GM21737 (cell line): ENCODE data around the gene KDELR3.

ENCODE experiments used
- ATAC-seq: cut with Tn5 transposase; IDR thresholded peaks from one replicate; pipeline ENCODE4 v1.9.1; 2021; ENCODE audit warnings: mild to moderate bottlenecking, moderate library complexity; ENCODE audit not compliant: unreplicated experiment

KDELR3 gene

DNA sequence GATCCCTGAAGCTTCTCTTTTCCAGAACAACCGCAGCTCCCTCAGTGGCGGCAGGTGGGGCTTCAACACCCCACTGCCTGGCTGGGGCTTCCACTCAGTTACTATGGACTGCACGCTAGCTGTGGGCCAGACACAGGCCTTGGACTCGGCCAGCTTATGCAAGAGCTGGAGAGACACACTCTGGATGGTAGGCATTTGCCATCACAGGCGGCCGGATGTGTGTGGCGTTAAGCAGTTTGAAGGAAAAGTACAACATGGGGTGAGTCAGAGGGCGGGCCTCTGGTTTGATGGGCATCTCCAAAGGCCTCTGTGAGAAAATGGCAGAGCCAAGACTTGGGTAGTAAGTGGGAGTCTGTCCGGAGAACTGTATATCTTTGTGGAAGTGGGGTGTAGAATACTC is 30.5 kb upstream of the KDELR3 start:
- no peak for ATAC-seq

DNA sequence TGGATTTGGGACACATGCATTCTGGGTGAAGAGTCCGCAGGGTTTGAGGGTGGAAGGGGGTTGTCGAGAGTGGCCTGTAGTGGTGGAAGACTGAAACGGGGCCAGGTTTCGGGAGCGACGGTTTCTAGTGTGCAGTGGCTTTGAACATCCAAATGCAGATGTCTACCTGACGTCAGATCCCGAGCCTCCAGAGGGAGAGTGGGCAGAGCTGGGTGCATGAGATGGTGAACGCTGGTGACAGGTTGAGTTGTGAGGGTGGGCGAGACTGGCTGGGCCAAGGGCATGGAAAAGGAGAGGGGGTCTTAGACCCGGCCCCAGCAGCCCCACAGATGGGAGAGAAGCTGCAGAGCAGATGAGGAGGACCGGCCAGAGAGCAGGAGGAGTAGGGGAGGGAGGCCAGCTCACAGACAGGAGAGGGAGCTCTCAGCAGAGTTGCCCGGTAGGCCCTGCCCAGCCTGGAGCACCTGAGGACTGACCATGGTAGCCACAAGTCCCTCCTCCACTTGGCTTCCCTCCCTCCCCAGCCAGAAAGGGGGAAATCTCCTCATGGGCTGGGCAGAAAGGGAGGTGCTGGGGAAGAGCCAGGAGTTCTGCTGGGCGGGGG is 27.0 kb upstream of the KDELR3 start:
- ATAC-seq = no peak

DNA sequence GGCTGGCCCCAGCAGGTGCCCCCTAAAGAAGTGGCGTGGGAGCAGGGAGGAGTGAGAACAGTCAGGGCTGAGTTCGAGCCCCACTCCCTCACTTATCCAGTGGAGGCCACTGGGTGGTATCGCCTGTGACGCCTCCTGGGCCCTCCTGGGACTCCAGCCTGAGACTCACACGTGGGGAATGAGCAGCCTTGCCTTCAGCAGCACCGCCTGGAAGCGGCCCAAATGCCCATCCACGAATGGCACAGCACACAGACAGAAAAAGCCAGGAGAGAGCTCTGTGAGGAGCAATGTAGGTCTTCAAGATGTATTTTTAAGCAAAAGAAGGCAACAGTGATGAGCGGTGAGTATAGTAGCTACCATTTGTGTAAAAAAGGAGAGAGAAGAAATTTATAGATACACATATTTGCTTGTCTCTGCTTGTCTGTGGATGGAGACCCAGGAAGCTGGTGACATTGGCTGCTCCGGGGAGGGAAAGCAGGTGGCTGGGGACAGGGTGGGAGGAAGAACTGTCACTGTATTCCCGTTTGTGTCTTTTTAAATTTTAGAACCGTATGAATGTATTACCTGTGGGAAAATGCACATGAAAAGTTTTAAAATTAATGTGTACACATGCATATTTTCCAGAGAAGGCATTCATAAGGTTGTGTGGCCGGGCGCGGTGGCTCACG is 26.1 kb upstream of the KDELR3 start:
- no peak for ATAC-seq

DNA sequence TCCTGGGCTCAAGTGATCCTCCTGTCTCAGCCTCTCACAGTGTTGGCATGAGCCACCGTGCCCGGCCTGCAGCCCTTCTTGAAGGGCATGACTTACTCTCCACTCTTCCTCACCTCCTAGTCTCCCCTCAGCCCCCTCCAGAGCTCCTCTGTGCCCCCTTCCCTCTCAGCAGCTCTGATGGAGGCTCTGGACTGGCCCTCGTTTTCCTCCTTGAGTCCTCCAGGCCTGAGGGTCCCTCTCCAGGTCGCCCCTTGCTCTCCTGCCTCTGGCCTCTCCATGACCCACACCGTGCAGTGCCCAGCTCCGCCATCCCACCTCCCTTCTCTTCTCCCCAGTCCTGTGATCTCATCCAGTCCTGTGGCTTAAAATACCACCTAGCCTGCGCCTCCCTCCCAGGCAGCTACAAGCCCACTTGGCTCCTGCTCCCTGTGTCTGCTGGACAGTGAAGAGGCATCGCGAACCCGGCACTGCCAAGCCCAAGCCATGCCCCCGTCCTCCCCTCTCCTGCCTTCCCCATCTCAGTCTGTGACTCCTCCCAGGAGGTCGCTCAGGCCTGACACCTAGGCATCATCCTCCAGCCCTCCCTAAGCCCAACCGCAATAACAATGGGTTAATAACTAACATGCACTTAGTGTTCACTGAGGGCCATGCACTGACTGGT is 24.8 kb upstream of the KDELR3 start:
- ATAC-seq = no peak

DNA sequence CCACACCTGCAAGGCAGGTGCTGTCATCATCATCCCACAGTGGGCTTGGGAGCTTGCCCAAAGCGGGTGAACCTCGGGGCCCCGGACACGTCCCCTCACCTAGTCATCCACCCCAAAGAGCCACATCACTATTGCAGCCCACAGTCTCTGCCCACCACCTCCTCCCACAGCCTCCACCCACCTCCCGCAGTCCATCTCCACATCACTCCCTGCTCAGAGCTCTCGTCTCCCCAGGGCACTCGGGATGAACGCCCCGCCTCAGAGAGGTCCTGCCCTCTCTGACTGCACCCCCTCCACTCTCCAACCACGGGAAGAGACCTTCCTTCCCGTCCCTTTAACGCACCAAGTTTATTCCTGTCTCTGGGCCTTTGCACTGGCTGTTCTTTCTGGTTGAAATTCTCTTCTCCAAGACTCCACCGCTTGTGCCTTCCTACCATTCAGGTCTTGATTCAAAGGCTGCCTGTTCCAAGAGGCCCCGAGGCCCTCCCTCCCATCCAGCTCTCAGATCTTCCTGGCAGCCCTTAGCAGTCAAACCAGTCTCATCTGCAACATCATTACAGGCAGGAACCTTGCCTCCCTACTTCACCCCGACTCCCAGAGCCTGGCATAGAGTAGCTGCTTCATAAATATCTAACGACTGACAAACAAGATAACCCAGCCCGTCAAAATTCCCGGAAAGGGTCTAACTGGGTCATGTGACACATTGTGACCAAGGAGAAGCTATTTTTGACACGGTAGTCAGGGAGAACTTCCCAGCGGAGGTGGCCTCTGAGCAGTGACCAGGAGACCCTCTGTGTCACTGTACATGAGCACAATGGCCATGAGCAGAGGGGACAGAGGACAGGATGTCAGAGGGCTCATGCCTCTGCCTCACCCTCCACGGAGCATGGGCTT is 24.0 kb upstream of the KDELR3 start:
- no peak for ATAC-seq

DNA sequence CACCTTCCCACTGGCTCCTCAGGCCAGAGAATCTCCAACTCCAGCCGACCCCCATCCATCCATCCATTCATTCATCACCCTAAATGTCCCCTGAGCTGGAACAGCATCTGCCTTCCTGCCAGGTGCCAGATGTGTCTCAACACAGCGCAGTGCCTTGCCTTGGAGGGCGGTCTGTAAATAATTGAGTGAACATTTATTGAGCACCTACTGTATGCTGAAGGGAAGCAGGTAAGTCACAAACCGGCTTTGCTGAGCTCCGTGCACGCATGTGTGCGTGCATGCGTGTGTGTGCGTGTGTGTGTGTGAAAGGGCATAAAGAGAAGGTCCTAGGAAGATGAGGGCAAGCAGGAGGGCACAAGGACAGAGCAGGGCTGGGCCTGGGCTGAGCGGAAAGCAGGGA is 23.1 kb upstream of the KDELR3 start:
- no peak for ATAC-seq

DNA sequence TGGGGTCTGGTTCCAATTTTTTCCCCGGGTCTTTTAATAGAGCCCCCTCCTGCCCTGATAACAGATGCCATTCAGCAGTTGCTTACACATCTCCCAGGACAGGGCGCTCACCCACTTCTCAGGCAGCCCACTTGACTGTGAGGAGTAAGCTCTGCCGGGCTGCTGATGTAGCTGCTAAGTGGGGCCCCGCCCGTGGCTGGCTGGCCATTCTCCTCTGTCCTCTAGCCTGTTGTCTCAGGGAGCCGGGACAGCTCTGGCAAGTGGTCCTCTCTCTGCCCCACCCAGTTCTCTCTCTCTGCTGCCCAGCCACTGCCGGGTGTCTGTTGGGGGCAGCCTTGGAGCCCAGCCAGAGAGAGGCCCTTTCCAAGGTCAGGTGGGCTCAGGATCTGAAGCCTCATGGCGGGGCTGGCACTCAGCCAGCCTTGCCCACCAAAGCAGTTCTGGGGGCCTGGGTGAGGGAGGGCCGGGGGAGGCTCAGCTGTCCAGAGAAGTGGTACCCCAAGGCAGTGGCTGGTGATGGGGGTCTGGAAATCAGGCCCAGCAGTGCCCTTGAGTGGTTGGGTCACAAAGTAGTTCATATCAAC is 21.8 kb upstream of the KDELR3 start:
- no peak for ATAC-seq

DNA sequence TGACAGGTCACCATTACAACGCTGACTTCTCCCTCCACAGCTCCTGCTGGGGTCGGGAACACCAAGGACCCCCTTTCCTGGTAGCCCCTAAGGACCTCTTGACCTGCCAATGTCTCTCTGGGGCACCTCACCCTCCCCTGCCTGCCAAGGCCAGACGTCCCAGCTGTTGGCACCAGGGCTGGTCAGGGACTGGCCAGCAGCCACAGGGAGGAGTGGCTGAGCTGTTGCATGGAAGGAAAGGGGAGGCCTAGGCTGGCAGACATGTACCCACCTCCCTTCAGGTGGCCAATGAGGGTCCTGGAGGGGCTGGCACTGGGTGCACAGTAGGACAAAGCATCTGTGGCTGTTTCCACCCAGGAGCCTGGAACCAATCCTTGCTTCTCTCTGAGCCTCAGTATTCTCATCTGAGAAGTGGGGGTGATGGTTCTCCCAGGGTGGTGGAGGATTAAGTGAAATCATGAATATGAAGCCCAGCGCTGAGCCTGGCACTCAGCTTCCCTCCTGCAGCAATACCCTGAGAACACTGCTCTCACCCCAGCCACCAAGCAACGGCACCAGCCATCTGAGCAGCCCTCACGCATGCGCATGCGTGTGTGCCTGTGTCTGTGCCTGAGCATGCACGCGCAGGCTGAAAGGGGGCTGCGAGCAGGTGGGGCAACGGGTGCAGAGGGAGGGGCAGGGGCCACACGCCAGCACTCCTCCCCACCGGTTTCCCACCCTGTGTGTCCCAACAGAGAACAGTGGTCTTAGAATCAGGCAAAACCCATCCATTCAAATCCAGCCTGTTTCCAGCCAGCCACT is 18.8 kb upstream of the KDELR3 start:
- no peak for ATAC-seq

DNA sequence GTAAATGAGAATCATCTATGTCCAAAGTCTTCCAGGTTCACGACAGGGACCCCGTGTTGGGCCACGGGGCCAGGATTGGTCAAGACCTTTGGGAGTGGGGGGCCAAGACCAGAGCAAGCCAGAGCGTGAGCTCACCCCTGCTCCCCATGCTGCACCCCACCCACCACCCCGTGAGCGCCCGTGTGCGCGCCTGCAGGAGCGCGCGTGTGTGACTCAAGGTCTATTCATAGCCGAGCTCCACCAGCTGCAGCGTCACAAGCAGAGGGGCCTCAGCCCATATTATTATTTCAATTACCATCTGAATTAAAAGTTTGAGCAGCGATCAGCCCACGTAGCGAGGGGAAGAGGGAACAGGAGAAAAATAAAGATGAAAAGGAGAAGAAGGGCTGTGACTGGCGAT is 18.1 kb upstream of the KDELR3 start:
- no peak for ATAC-seq

DNA sequence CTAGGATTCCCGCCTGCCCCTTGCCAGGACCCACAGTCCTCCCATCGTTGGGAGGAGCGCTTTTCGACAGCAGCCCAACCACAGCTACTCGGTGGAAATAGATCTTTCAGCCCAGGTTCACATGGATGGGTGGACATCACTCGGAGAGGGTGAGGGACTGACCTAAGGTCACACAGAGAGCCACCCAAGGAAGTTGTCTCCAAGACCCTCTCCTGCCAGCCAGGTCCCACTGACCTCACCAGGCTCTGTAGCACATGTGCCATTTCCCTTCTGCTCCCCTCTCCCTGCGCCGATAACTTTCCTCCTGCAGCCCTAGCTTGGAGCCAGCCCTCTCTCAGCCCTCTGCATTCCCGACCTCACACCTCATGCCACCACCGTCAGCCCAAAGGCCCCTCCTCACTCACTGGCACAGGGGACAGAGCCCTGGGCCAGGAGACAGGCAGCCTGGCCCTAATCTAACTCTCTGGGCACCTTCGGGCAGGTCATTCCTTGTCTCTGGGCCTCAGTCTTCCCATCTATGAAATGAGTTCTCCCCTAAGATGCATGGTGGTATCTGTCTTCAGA is 17.6 kb upstream of the KDELR3 start:
- no peak for ATAC-seq

DNA sequence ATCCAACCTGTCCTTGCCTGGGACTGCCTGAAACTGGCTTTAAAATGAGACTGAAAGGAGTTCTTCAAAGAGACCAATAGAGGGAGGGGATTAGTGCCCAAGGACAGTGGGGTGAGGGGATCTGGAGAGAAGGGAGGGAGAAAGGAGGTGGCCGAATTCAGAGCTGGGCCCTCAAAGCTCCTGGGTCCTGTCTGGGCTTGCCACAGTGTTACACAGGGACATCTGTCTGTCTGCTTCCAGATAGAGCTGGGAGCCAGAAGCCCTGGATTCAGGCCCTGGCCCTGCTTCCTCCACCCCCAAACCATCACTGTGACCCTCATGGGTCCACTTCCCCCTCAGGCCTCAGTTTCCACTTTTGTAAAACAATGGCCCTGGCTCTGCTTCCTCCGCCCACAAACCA is 16.5 kb upstream of the KDELR3 start:
- no peak for ATAC-seq

DNA sequence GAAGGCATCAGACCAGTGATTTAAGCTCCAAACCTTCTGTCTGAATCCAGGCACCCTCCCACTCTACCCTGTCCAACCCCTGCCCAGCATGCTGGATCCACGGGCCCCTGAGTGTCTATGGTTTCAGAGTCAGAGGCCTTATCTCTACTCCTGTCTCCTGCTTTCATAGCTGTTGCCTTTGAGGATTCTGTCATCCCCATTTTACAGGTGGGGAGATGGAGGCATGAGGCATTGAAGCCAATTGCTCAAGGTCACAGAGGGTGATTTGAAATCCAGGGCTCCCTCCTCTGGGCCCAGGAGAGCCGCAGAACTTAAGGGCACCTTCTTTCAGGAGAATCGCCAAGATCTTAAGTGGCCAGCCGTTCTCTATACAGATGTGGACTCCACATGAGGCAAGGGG is 16.0 kb upstream of the KDELR3 start:
- ATAC-seq = no peak

DNA sequence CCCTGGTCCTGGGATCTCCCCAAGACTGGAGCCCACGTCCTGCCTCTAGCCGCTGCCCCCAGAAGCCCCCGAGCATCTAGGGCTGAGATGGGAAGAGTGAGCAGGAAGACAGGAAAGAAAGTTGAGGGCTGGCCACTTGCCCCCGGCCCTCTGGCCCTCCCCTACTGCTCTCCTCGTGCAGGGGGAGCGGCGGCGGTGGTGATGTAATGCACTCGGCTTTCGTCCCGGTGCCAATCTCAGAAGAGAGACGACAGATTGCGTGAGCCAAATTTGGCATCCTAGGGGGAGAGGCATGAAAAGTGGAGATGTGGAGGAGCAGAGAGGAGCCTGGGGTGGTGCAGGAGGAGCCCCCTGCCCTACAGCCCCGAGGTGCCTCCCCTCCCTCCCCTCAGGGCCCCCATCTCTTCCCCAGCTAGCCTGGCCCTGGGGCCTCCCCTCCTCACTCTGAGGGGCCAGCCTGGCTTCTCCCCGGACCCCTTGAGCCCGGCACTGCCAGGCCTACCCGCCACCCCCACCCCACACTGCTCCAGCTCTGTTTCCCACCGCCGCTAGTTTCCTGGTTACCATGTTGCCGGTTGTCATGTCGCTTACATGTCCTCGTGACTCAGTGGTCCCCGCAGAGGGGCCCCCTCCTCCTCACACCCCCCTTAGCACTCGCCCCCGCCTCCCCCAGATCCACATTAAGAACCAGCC is 15.4 kb upstream of the KDELR3 start:
- ATAC-seq = no peak

DNA sequence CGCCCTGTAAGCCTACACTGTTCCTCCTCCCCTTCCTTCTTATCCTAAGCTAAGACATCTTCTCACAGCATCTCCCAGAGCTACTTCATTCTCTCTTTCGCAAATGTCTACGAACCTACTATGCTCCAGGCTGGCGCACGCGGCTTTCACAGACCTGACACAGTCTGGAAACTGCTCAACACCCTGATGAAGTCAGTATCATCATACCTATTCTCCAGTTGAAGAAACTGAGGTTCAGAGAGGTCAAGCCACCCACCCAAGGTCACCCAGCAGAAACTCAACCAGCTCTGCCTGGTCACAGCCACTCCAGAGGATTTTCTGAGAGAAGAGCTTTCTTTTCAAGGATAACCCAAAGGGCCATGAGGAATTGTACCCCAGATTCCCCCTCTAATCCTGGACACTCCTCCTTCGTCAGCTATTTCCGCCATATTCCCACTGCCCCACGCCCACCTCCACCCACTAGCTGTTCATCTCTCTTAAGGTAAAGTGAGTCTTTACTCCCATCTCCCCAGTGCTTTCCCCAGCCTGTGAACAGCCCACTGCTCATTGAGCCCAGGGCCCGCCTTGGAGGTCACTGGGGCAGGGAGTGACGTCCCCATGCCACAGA is 14.7 kb upstream of the KDELR3 start:
- no peak for ATAC-seq

DNA sequence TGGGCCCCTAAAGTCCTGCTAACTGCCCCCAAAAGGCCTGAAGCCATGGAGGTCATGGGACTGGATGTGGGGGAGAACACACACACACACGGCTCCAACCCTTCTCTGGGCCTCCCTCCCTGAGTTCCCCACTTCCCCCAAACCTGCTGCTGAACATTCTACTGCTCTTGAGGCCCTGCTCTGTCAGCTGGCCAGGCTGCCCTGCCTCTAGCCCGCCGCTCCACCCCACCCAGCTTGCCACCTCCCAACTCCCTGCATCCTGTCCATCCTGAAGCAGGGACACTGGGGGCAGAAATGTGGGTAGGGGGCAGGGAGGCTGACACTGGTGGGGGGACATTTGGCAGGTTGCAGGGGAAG is 13.9 kb upstream of the KDELR3 start:
- ATAC-seq = no peak

DNA sequence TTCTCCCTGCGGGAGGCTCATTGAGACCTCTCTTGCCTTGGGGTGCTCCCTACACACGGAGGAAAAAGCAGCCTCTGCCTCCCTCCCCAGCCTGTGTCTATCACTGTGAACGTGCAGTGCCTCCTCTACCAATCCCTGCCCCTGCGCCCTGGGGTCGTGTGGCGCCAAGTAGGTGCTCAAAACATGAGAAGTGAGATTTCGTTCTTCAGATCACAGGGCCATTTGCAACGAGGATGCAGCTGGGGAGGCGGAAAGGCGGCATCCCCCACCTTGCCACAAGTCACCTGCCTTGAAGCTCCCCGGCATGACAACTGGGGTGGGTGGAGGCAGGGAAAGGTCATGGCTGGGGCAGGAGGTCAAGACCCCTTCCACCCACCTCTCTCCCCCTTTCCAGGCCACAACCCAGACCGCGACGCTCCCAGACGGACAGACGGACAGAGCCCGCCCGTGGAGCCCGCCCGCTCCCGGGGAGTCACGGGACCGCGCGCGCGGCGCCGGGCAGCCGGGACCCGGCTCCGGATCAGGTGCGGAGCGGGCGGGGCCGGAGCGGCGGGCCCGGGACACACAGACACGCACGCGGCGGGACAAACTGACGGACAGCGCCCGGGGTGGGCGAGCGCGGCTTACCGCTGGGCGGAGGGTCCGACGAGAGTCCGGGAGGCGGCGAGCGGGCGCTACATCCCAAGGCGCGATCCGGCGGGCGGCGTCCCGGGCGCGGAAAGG is 13.4 kb upstream of the KDELR3 start:
- no peak for ATAC-seq

DNA sequence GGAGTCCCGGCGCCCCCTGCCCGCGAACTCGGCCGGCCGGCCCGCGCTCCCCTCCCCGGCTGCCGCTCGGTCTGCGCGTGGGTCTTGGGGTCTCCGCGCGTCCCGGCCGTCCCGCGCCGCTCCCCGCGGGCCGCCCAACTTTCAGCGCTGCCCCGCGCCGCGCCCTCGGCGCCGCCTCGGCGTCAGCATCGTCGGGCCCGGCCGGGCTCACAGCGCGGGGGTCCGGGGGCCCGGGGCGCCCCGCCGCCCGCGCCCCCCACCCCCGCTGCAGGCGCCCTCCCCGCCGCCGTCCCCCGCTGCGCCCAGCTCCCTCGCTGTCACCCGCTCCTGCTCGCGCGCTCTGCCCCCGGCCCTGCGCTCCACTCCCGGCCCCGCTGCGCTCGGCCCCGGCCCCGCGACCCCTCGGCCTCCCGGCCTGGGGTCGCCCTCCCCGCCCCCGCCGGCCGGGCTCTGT is 12.8 kb upstream of the KDELR3 start, which contains the start of gene KCNJ4:
TSS of gene KCNJ4 (minus strand) at position 124 of the 454 bp plus-strand sequence. CDS start 27,067 bp downstream, outside the sequence.
- ATAC-seq = no peak
